GM23338 (cell line): Measurements from ENCODE around the gene GLUL. TPM values are rescaled to one million over a fixed set of nuclear protein-coding genes. Genes with fewer than 3 reads are reported as not detected.

Experiments used
- ATAC-seq: fragments of 200-7000 bp; cut with Tn5 transposase; 3 replicates; pipeline ENCODE4 v1.9.1; 2020
- DNase-seq: peaks from one replicate; pipeline ENCODE4 v3.0.0-alpha.2; 2015; ENCODE audit warnings: low spot score
- H2AFZ ChIP-seq: fragments of 200-600 bp; sonication (generic); 2 replicates; pipeline ENCODE4 v1.8.0; 2016; ENCODE audit warnings: antibody characterized with exemption, mild to moderate bottlenecking, moderate library complexity
- H3F3A ChIP-seq: fragments of 200-600 bp; sonication (generic); replicated peaks from 2 replicates; pipeline ENCODE4 v1.8.0; 2017; ENCODE audit warnings: antibody characterized with exemption, mixed run types, low read depth
- H3K27ac ChIP-seq: fragments of 200-600 bp; sonication (generic); 2 replicates; pipeline ENCODE4 v1.6.1; 2016; ENCODE audit warnings: low read depth
- H3K27me3 ChIP-seq: fragments of 200-600 bp; sonication (generic); 2 replicates; pipeline ENCODE4 v1.8.0; 2016; ENCODE audit warnings: mild to moderate bottlenecking, mixed run types, moderate library complexity; ENCODE audit not compliant: insufficient read depth
- H3K36me3 ChIP-seq: fragments of 200-600 bp; sonication (generic); 2 replicates; pipeline ENCODE4 v1.8.0; 2016; ENCODE audit warnings: mild to moderate bottlenecking; ENCODE audit not compliant: insufficient read depth
- H3K4me1 ChIP-seq: fragments of 200-600 bp; sonication (generic); 2 replicates; pipeline ENCODE4 v1.8.0; 2016; ENCODE audit warnings: mild to moderate bottlenecking, moderate library complexity; ENCODE audit not compliant: insufficient read depth
- H3K4me2 ChIP-seq: fragments of 200-600 bp; sonication (generic); 2 replicates; pipeline ENCODE4 v1.7.1; 2017; ENCODE audit warnings: mixed run types
- H3K4me3 ChIP-seq: fragments of 200-600 bp; sonication (generic); 2 replicates; pipeline ENCODE4 v1.6.1; 2016; ENCODE audit warnings: mixed run types
- H3K79me2 ChIP-seq: fragments of 200-600 bp; sonication (generic); replicated peaks from 2 replicates; pipeline ENCODE4 v1.8.0; 2017; ENCODE audit warnings: mild to moderate bottlenecking; ENCODE audit not compliant: insufficient read depth
- H3K9me2 ChIP-seq: fragments of 200-600 bp; sonication (generic); 2 replicates; pipeline ENCODE4 v1.8.0; 2017; ENCODE audit not compliant: insufficient read depth
- H4K20me1 ChIP-seq: fragments of 200-600 bp; sonication (generic); replicated peaks from 2 replicates; pipeline ENCODE4 v1.8.0; 2017; ENCODE audit warnings: mild to moderate bottlenecking; ENCODE audit not compliant: insufficient read depth
- H3K27ac Mint-ChIP-seq: 2 replicates; pipeline ENCODE4 v1.8.0; 2020; ENCODE audit warnings: inconsistent platforms, mild to moderate bottlenecking, moderate library complexity, mixed read lengths
- H3K27me3 Mint-ChIP-seq: 3 replicates; pipeline ENCODE4 v1.8.0; 2022; ENCODE audit warnings: low read depth, mild to moderate bottlenecking, moderate library complexity, mixed read lengths, inconsistent platforms; ENCODE audit not compliant: insufficient read depth, poor library complexity
- H3K36me3 Mint-ChIP-seq: 3 replicates; pipeline ENCODE4 v1.8.0; 2021; ENCODE audit warnings: low read depth, mild to moderate bottlenecking, inconsistent platforms, moderate library complexity, mixed read lengths
- H3K4me1 Mint-ChIP-seq: 3 replicates; pipeline ENCODE4 v1.8.0; 2020; ENCODE audit warnings: mild to moderate bottlenecking, inconsistent platforms, mixed read lengths
- H3K4me3 Mint-ChIP-seq: 3 replicates; pipeline ENCODE4 v1.8.0; 2021; ENCODE audit warnings: moderate library complexity, mild to moderate bottlenecking, inconsistent platforms, mixed read lengths
- H3K9me3 Mint-ChIP-seq: 3 replicates; pipeline ENCODE4 v1.8.0; 2020; ENCODE audit warnings: moderate library complexity, mild to moderate bottlenecking, inconsistent platforms, mixed read lengths
- CREB1 ChIP-seq: fragments of 250-450 bp; sonication (Bioruptor Pico); IDR thresholded peaks from 2 replicates; pipeline ENCODE4 v1.5.0; 2020; ENCODE audit warnings: low read depth, mild to moderate bottlenecking, moderate library complexity
- CTCF ChIP-seq, 2 experiments: fragments of 200-600 bp in 1 of 2; sonication (generic) in 1 of 2; conservative IDR thresholded peaks; 2 replicates each; pipeline versions ENCODE4 v1.5.1 to v1.6.1; 2016 to 2017; ENCODE audit warnings: antibody characterized with exemption in 2 of 2, low read depth in 2 of 2, mild to moderate bottlenecking in 2 of 2, moderate library complexity in 1 of 2
- ETS1 ChIP-seq: IDR thresholded peaks from 2 replicates; pipeline ENCODE4 v1.6.1; 2016; ENCODE audit warnings: antibody characterized with exemption
- EZH2 ChIP-seq: fragments of 200-600 bp; sonication (generic); IDR thresholded peaks from one replicate; pipeline ENCODE4 v1.8.0; 2017; ENCODE audit warnings: antibody characterized with exemption, mild to moderate bottlenecking, low read depth; ENCODE audit not compliant: unreplicated experiment
- EZH2phosphoT487 ChIP-seq: fragments of 200-600 bp; sonication (generic); IDR thresholded peaks from one replicate; pipeline ENCODE4 v1.8.1; 2018; ENCODE audit warnings: antibody characterized with exemption; ENCODE audit not compliant: unreplicated experiment
- JUNB ChIP-seq: IDR thresholded peaks from one replicate; pipeline ENCODE4 v1.6.1; 2016; ENCODE audit warnings: antibody characterized with exemption; ENCODE audit not compliant: unreplicated experiment
- NANOG ChIP-seq: IDR thresholded peaks from 2 replicates; pipeline ENCODE4 v1.6.1; 2016; ENCODE audit warnings: antibody characterized with exemption, borderline replicate concordance
- POLR2AphosphoS5 ChIP-seq: IDR thresholded peaks from 2 replicates; pipeline ENCODE4 v1.6.1; 2016; ENCODE audit warnings: antibody characterized with exemption, low read depth
- REST ChIP-seq: IDR thresholded peaks from one replicate; pipeline ENCODE4 v1.6.1; 2018; ENCODE audit warnings: antibody characterized with exemption; ENCODE audit not compliant: unreplicated experiment
- STAT1 ChIP-seq: IDR thresholded peaks from one replicate; pipeline ENCODE4 v1.6.1; 2016; ENCODE audit warnings: antibody characterized with exemption; ENCODE audit not compliant: unreplicated experiment
- ZNF114 ChIP-seq: fragments of 250-450 bp; sonication (Bioruptor Pico); IDR thresholded peaks from 2 replicates; pipeline ENCODE4 v1.5.0; 2020; ENCODE audit warnings: mild to moderate bottlenecking, moderate library complexity
- ZNF331 ChIP-seq: fragments of 250-450 bp; sonication (Bioruptor Pico); IDR thresholded peaks from 2 replicates; pipeline ENCODE4 v1.5.0; 2020; ENCODE audit warnings: low read depth, mild to moderate bottlenecking, moderate library complexity
- ZNF462 ChIP-seq: fragments of 250-450 bp; sonication (Bioruptor Pico); IDR thresholded peaks from 2 replicates; pipeline ENCODE4 v1.5.0; 2020; ENCODE audit warnings: mild to moderate bottlenecking, moderate library complexity
- polyA plus RNA-seq: library from polyadenylated mRNA; unstranded; fragments of >200 nt; fragmentation: Nextera tagmentation; extraction: Ambion mirVana; gene quantifications from 2 replicates; pipeline ENCODE4 v1.2.1, GENCODE V29; 2016
- total RNA-seq: library from RNA; depleted of rRNA; stranded (reverse); fragments of >200 nt; shearing (Covaris generic); gene quantifications from 2 replicates; pipeline ENCODE4 v1.2.3, GENCODE V29; 2014

Gene GLUL
- total and polyA plus RNA-seq, 2 experiments from 2014 or later = 254 to 356 TPM

- no peaks in the 10 kb centered on the region for H3K27me3 ChIP-seq
- H3K36me3 ChIP-seq = no peaks in the 10 kb centered on the region
- DNase-seq = no peak
- H3K9me3 Mint-ChIP-seq = no peaks in the 10 kb centered on the region
- no peak overlapping the region for H3K27ac ChIP-seq
- H2AFZ ChIP-seq = no peak overlapping the region
- no peaks in the 10 kb centered on the region for H4K20me1 ChIP-seq
- H3K9me2 ChIP-seq = peaks cover 9% of the 10 kb centered on the region; the same call in 1 of the 2 replicates
- H3F3A ChIP-seq = no peaks in the 10 kb centered on the region
- TF ChIP-seq REST (no peak), STAT1 (no peak), ETS1 (no peak), CTCF (conservative IDR thresholded peaks at IDR 0.05; ENCODE audit: low read depth in 2 of 2) (no peak), CREB1 (CRISPR knock-in tag) (no peak), ZNF331 (no peak), POLR2AphosphoS5 (no peak), ZNF462 (CRISPR knock-in tag) (no peak), NANOG (no peak), EZH2 (no peak), ZNF114 (CRISPR knock-in tag) (no peak), EZH2phosphoT487 (no peak), JUNB (no peak)
- H3K4me1 ChIP-seq = no peaks in the 10 kb centered on the region
- H3K4me2 ChIP-seq = no peak overlapping the region
- no peak overlapping the region for H3K4me3 ChIP-seq
- no peaks in the 10 kb centered on the region for H3K4me1 Mint-ChIP-seq
- H3K27ac Mint-ChIP-seq = no peak overlapping the region
- no peaks in the 10 kb centered on the region for H3K79me2 ChIP-seq
- peaks cover 3% of the 10 kb centered on the region for H3K27me3 Mint-ChIP-seq
- no peak overlapping the region for H3K4me3 Mint-ChIP-seq
- H3K36me3 Mint-ChIP-seq = no peaks in the 10 kb centered on the region
- ATAC-seq = no peak
These were observed 21.1 kb downstream of the GLUL start for GRCh38 chr1:182370532-182370931.
